ENCODE data around the gene BICDL1. TPM values are rescaled to one million over a fixed set of nuclear protein-coding genes. Genes with fewer than 3 reads are reported as not detected.
"Not testable (repeated sequence)": the region's sequence is repeated elsewhere in the genome, so short reads cannot be mapped to it uniquely, and the experiment has no call there.

Gene BICDL1
- total RNA-seq, 2 donors from 2014 or later, result 5.9 to 6.2 TPM

- Histone ChIP-seq H3K27ac (no peak overlapping the region), H3K9me3 (no peaks in the 10 kb centered on the region), H3K36me3 (replicated peaks in 1 of 2; ENCODE audit: insufficient read depth in 1 of 2, low read depth in 2 of 2) (no peaks in the 10 kb centered on the region), H3K4me3 (no peak overlapping the region), H3K27me3 (no peaks in the 10 kb centered on the region), H3K4me1 (no peaks in the 10 kb centered on the region)
- intact Hi-C loops (cut with DNase I), result no loop called here
- WGBS, 2 donors, result 39 to 56% methylated on average over 3 of the region's 3 CpGs
- TF ChIP-seq POLR2A (IDR thresholded peaks at IDR 0.05), result no peak
- TF ChIP-seq, protein P1, sequence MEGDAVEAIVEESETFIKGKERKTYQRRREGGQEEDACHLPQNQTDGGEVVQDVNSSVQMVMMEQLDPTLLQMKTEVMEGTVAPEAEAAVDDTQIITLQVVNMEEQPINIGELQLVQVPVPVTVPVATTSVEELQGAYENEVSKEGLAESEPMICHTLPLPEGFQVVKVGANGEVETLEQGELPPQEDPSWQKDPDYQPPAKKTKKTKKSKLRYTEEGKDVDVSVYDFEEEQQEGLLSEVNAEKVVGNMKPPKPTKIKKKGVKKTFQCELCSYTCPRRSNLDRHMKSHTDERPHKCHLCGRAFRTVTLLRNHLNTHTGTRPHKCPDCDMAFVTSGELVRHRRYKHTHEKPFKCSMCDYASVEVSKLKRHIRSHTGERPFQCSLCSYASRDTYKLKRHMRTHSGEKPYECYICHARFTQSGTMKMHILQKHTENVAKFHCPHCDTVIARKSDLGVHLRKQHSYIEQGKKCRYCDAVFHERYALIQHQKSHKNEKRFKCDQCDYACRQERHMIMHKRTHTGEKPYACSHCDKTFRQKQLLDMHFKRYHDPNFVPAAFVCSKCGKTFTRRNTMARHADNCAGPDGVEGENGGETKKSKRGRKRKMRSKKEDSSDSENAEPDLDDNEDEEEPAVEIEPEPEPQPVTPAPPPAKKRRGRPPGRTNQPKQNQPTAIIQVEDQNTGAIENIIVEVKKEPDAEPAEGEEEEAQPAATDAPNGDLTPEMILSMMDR (IDR thresholded peaks at IDR 0.05), result no peak
- DNase-seq, result no peak
- no peak for ATAC-seq
These were observed 26.3 kb downstream of the BICDL1 start for GRCh38 chr12:120015313-120015712.

- ATAC-seq; DNase-seq; intact Hi-C loops (cut with DNase I); H3K27me3 ChIP-seq; H3K36me3 ChIP-seq (replicated peaks in 1 of 2; ENCODE audit: insufficient read depth in 1 of 2, low read depth in 2 of 2); H3K9me3 ChIP-seq; H3K4me3 ChIP-seq; H3K27ac ChIP-seq; H3K4me1 ChIP-seq: not testable (repeated sequence)
- whole genome bisulfite sequencing, 2 donors, result 80 to 85% methylated on average over 2 of the region's 2 CpGs
These were observed 27.2 kb downstream of the BICDL1 start for GRCh38 chr12:120016199-120016598.

DNA sequence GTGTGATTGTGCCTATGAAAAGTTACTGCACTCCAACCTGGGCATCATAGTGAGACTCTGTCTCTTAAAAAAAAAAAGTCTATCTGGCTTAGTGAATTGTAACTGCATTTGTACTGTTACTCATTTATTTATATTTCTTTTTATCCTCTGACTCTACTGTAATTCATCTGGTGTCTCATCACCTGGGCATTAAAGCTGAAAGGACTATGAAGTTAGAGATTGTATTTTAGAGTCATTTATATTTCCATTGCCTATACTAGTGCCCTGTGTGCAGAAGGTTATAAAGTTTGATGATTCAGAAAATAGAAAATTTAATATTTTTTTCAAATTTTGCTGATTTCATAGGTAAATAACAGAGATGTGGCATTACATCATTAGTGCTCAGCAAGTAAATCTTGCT, 30.2 kb downstream of the BICDL1 start:
- TF ChIP-seq, protein P1 (IDR thresholded peaks at IDR 0.05), result no peak
- no peak for TF ChIP-seq POLR2A (IDR thresholded peaks at IDR 0.05)
- intact Hi-C loops (cut with DNase I), result no loop called here
- Histone ChIP-seq H3K4me3 (no peak overlapping the region), H3K4me1 (no peaks in the 10 kb centered on the region), H3K36me3 (replicated peaks in 1 of 2; ENCODE audit: insufficient read depth in 1 of 2, low read depth in 2 of 2) (no peaks in the 10 kb centered on the region), H3K27me3 (no peaks in the 10 kb centered on the region), H3K9me3 (no peaks in the 10 kb centered on the region), H3K27ac (no peak overlapping the region)
- no peak for ATAC-seq
- DNase-seq, result no peak

- no peaks in the 10 kb centered on the region for H3K9me3 ChIP-seq
- TF ChIP-seq, protein P1 (IDR thresholded peaks at IDR 0.05), result no peak
- TF ChIP-seq POLR2A (IDR thresholded peaks at IDR 0.05), result no peak
- no peaks in the 10 kb centered on the region for H3K27me3 ChIP-seq
- no peak overlapping the region for H3K27ac ChIP-seq
- WGBS, 2 donors, result 89 to 93% methylated on average over 5 of the region's 5 CpGs
- no peak for DNase-seq
- no peak overlapping the region for H3K4me3 ChIP-seq
- intact Hi-C loops (cut with DNase I), result no loop called here
- ATAC-seq, result no peak
- no peaks in the 10 kb centered on the region for H3K4me1 ChIP-seq
- no peaks in the 10 kb centered on the region for H3K36me3 ChIP-seq (replicated peaks in 1 of 2; ENCODE audit: insufficient read depth in 1 of 2, low read depth in 2 of 2)
These were observed 30.9 kb downstream of the BICDL1 start for GRCh38 chr12:120019938-120020337.

DNA sequence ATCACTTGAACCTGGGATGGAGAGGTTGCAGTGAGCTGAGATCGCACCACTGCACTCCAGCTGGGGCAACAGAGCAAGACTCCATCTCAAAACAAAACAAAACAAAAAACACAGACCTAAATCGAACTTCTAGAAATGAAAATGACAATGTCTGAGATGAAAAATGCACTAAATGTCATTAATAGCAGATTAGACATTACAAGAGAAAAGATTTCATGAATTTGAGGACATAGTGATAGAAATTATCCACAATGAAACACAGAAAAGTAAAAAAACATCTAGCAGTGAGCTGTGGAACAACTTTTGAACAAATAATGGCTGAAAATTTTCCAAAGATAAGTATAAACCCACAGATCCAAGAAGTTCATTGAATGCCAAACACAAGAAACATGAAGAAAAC, 35.2 kb downstream of the BICDL1 start:
- intact Hi-C loops (cut with DNase I), result no loop called here
- Histone ChIP-seq H3K27ac (no peak overlapping the region), H3K9me3 (no peaks in the 10 kb centered on the region), H3K36me3 (replicated peaks in 1 of 2; ENCODE audit: insufficient read depth in 1 of 2, low read depth in 2 of 2) (no peaks in the 10 kb centered on the region), H3K4me3 (no peak overlapping the region), H3K4me1 (no peaks in the 10 kb centered on the region), H3K27me3 (no peaks in the 10 kb centered on the region)
- ATAC-seq, result no peak
- DNase-seq, result no peak
- WGBS, 2 donors, result 74 to 85% methylated on average over 2 of the region's 2 CpGs
- TF ChIP-seq, protein P1 (IDR thresholded peaks at IDR 0.05), result no peak
- no peak for TF ChIP-seq POLR2A (IDR thresholded peaks at IDR 0.05)
